Upper lobe of left lung (tissue), 4 donors: Measurements from ENCODE around the gene DGKB.

ENCODE experiments used
- EP300 ChIP-seq, 4 donors: sonication (generic); formaldehyde crosslinking; IDR thresholded peaks; one replicate each; pipeline ENCODE4 v1.5.1; 2017; ENCODE audit warnings: antibody characterized with exemption in 4 of 4, control low read depth in 2 of 4
- POLR2A ChIP-seq, 4 donors: fragments of 450-650 bp; IDR thresholded peaks; one replicate each; pipeline ENCODE4 v1.5.1; 2016 to 2017; ENCODE audit warnings: antibody characterized with exemption in 4 of 4, mild to moderate bottlenecking in 2 of 4
- POLR2AphosphoS5 ChIP-seq, 2 donors: sonication (generic); formaldehyde crosslinking; IDR thresholded peaks; one replicate each; pipeline ENCODE4 v1.5.1; 2017; ENCODE audit warnings: antibody characterized with exemption in 2 of 2
- TF ChIP-seq, protein P1 (sequence below), 6 experiments: fragments of 450-650 bp in 4 of 6; fragments of 200-600 bp in 2 of 6; sonication (generic) in 2 of 6; IDR thresholded peaks; one replicate each; pipeline ENCODE4 v1.5.1; 2016 to 2019; ENCODE audit warnings: antibody characterized with exemption in 6 of 6

- no peak for TF ChIP-seq POLR2A (IDR thresholded peaks at IDR 0.05)
- TF ChIP-seq POLR2AphosphoS5 (IDR thresholded peaks at IDR 0.05), result no peak
- TF ChIP-seq, protein P1, sequence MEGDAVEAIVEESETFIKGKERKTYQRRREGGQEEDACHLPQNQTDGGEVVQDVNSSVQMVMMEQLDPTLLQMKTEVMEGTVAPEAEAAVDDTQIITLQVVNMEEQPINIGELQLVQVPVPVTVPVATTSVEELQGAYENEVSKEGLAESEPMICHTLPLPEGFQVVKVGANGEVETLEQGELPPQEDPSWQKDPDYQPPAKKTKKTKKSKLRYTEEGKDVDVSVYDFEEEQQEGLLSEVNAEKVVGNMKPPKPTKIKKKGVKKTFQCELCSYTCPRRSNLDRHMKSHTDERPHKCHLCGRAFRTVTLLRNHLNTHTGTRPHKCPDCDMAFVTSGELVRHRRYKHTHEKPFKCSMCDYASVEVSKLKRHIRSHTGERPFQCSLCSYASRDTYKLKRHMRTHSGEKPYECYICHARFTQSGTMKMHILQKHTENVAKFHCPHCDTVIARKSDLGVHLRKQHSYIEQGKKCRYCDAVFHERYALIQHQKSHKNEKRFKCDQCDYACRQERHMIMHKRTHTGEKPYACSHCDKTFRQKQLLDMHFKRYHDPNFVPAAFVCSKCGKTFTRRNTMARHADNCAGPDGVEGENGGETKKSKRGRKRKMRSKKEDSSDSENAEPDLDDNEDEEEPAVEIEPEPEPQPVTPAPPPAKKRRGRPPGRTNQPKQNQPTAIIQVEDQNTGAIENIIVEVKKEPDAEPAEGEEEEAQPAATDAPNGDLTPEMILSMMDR (IDR thresholded peaks at IDR 0.05), result no peak
- TF ChIP-seq EP300 (IDR thresholded peaks at IDR 0.05), result no peak
Measured at GRCh38 chr7:14606101-14606500, 296.4 kb downstream of the DGKB start.
